Measurements from ENCODE around the gene GP2.

The GP2 gene

DNA sequence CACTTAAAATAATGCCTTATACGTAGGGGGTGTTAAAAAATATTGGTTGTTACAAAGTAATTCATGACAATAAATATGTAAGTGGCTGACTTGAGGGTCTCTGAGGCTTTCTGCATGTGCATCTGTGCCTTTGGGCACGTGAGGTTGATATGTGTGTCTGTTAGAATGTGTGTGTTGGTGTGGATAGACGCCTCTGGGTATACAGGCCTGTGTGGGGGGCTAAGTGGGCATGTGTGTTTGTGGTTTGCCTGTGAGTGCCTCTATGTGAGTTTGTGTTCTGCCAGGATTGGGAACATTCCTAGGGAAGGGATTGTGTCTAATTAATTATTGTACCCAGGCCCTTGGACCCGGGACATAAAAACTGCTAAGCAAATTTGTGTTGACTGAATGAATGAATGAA lies 19.0 kb downstream of the GP2 start:
- Histone ChIP-seq H2AFZ (ENCODE audit: low read length) (no peak overlapping the region), H3K9me2 (ENCODE audit: low read depth, low read length) (no peaks in the 10 kb centered on the region), H3K4me1 (ENCODE audit: insufficient read depth, low read length, severe bottlenecking) (no peaks in the 10 kb centered on the region), H3K4me2 (ENCODE audit: low read length) (no peak overlapping the region), H4K20me1 (ENCODE audit: insufficient read depth, low read length) (no peaks in the 10 kb centered on the region), H3K36me3 (ENCODE audit: insufficient read depth, low read length) (no peaks in the 10 kb centered on the region), H3F3A (ENCODE audit: insufficient read depth, low read length) (no peaks in the 10 kb centered on the region), H3K9me3 (ENCODE audit: low read length) (no peaks in the 10 kb centered on the region), H3K4me3 (ENCODE audit: low read depth, low read length, poor library complexity, severe bottlenecking) (no peak overlapping the region), H3K79me2 (ENCODE audit: insufficient read depth, low read length) (no peaks in the 10 kb centered on the region), H3K9ac (ENCODE audit: low read length) (no peak overlapping the region), H3K27ac (ENCODE audit: low read depth, low read length, poor library complexity, severe bottlenecking) (no peak overlapping the region), H3K27me3 (ENCODE audit: insufficient read depth, low read length) (no peaks in the 10 kb centered on the region)
- TF ChIP-seq, protein P1, sequence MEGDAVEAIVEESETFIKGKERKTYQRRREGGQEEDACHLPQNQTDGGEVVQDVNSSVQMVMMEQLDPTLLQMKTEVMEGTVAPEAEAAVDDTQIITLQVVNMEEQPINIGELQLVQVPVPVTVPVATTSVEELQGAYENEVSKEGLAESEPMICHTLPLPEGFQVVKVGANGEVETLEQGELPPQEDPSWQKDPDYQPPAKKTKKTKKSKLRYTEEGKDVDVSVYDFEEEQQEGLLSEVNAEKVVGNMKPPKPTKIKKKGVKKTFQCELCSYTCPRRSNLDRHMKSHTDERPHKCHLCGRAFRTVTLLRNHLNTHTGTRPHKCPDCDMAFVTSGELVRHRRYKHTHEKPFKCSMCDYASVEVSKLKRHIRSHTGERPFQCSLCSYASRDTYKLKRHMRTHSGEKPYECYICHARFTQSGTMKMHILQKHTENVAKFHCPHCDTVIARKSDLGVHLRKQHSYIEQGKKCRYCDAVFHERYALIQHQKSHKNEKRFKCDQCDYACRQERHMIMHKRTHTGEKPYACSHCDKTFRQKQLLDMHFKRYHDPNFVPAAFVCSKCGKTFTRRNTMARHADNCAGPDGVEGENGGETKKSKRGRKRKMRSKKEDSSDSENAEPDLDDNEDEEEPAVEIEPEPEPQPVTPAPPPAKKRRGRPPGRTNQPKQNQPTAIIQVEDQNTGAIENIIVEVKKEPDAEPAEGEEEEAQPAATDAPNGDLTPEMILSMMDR (IDR thresholded peaks at IDR 0.05; ENCODE audit: low read length): no peak

- Histone ChIP-seq H3K9me3 (ENCODE audit: low read length) (no peaks in the 10 kb centered on the region), H3K27ac (ENCODE audit: low read depth, low read length, poor library complexity, severe bottlenecking) (no peak overlapping the region), H3K36me3 (ENCODE audit: insufficient read depth, low read length) (no peaks in the 10 kb centered on the region), H3K9me2 (ENCODE audit: low read depth, low read length) (no peaks in the 10 kb centered on the region), H3K4me1 (ENCODE audit: insufficient read depth, low read length, severe bottlenecking) (no peaks in the 10 kb centered on the region), H3F3A (ENCODE audit: insufficient read depth, low read length) (no peaks in the 10 kb centered on the region), H3K4me2 (ENCODE audit: low read length) (no peak overlapping the region), H4K20me1 (ENCODE audit: insufficient read depth, low read length) (no peaks in the 10 kb centered on the region), H2AFZ (ENCODE audit: low read length) (no peak overlapping the region), H3K79me2 (ENCODE audit: insufficient read depth, low read length) (no peaks in the 10 kb centered on the region), H3K27me3 (ENCODE audit: insufficient read depth, low read length) (no peaks in the 10 kb centered on the region), H3K4me3 (ENCODE audit: low read depth, low read length, poor library complexity, severe bottlenecking) (no peak overlapping the region), H3K9ac (ENCODE audit: low read length) (no peak overlapping the region)
- TF ChIP-seq, protein P1 (IDR thresholded peaks at IDR 0.05; ENCODE audit: low read length): no peak
- TF ChIP-seq EZH2 (IDR thresholded peaks at IDR 0.05; ENCODE audit: borderline replicate concordance, low read length): no peak
Observed at GRCh38 chr16:20307791-20308190, 19.5 kb downstream of the GP2 start.

DNA sequence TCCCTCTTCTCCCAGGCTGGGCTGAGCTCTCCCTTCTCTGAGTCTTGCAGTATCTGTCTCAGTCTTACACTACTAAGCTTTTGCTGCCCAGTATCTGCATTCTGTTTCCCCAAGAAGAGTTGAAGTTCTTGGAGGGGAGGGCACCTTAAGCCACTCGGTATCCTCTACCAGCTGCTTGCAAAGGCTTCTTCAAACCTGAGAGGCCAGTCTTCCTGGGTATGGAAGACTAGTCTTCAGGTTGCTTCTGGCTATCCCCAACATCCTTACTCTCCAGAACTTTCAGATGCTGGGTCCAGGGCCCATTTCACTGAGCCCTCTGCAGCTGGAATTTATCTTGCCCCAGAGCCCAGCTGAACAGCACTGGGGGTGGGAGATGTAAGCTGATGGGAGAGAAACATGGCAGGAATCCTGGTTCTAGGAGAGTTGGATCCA lies 20.1 kb downstream of the GP2 start:
- no peaks in the 10 kb centered on the region for H3K79me2 ChIP-seq (ENCODE audit: insufficient read depth, low read length)
- no peaks in the 10 kb centered on the region for H3K4me1 ChIP-seq (ENCODE audit: insufficient read depth, low read length, severe bottlenecking)
- no peaks in the 10 kb centered on the region for H3K9me3 ChIP-seq (ENCODE audit: low read length)
- no peaks in the 10 kb centered on the region for H3K9me2 ChIP-seq (ENCODE audit: low read depth, low read length)
- no peaks in the 10 kb centered on the region for H4K20me1 ChIP-seq (ENCODE audit: insufficient read depth, low read length)
- H3K36me3 ChIP-seq (ENCODE audit: insufficient read depth, low read length): no peaks in the 10 kb centered on the region
- no peak overlapping the region for H3K9ac ChIP-seq (ENCODE audit: low read length)
- no peak overlapping the region for H3K4me2 ChIP-seq (ENCODE audit: low read length)
- H2AFZ ChIP-seq (ENCODE audit: low read length): no peak overlapping the region
- no peak overlapping the region for H3K27ac ChIP-seq (ENCODE audit: low read depth, low read length, poor library complexity, severe bottlenecking)
- H3F3A ChIP-seq (ENCODE audit: insufficient read depth, low read length): no peaks in the 10 kb centered on the region
- no peaks in the 10 kb centered on the region for H3K27me3 ChIP-seq (ENCODE audit: insufficient read depth, low read length)
- H3K4me3 ChIP-seq (ENCODE audit: low read depth, low read length, poor library complexity, severe bottlenecking): no peak overlapping the region
- TF ChIP-seq, protein P1 (IDR thresholded peaks at IDR 0.05; ENCODE audit: low read length): no peak
- TF ChIP-seq EZH2 (IDR thresholded peaks at IDR 0.05; ENCODE audit: borderline replicate concordance, low read length): no peak

Data from OCI-LY1 (cell line).